Bronchus fibroblast of lung (primary cell): ENCODE measurements around the gene GPATCH2L. TPM values are rescaled to one million over a fixed set of nuclear protein-coding genes. Genes with fewer than 3 reads are reported as not detected.

Source experiments
- total RNA-seq: library from RNA; depleted of rRNA; stranded (reverse); fragments of >200 nt; gene quantifications from 2 replicates; pipeline ENCODE4 v1.2.3, GENCODE V29; 2015

Gene GPATCH2L
- total RNA-seq = 29.9 and 33.6 TPM in 2 replicates

GRCh38 chr14:76151398-76152332, at the start of gene GPATCH2L:
GPATCH2L (plus strand) TSS chr14:76151922; CDS start chr14:76154364, 2,442 bp downstream.

Other genes with a start within 250 kb of the GPATCH2L start
- 1.9 and 2.0 TPM in 2 replicates for gene TGFB3, start 169.9 kb upstream of the GPATCH2L start, total RNA-seq
- gene IFT43, start 166.2 kb upstream of the GPATCH2L start, total RNA-seq = 42.4 and 44.6 TPM in 2 replicates
- under 0.01 TPM in 1 of 2 replicates, not detected in the other for gene ESRRB, start 224.2 kb downstream of the GPATCH2L start, total RNA-seq